ENCODE results near the gene BYSL. TPM values are rescaled to one million over a fixed set of nuclear protein-coding genes. Genes with fewer than 3 reads are reported as not detected.
"Not testable (repeated sequence)": the region's sequence is repeated elsewhere in the genome, so short reads cannot be mapped to it uniquely, and the experiment has no call there.

The BYSL gene
- total RNA-seq, 1 experiment from 2014 or later = 75.5 TPM

- no peak for DNase-seq (ENCODE audit: low spot score)
- in situ Hi-C loops (cut with HindIII; ENCODE audit: low sequenced_read_pairs) = no loop called here
Measured at GRCh38 chr6:41939848-41940758, 18.8 kb downstream of the BYSL start.

GRCh38 chr6:41940759-41941279, 19.5 kb downstream of the BYSL start:
- DNase-seq (ENCODE audit: low spot score) = no peak
- in situ Hi-C loops (cut with HindIII; ENCODE audit: low sequenced_read_pairs) = no loop called here

GRCh38 chr6:41941280-41942066, 20.2 kb downstream of the BYSL start, which contains the start of gene CCND3:
CCND3 (minus strand) TSS chr6:41941808; CDS start chr6:41941649, 159 bp downstream.
- in situ Hi-C loops (cut with HindIII; ENCODE audit: low sequenced_read_pairs) = no loop called here
- DNase-seq (ENCODE audit: low spot score) = peak; percentile 88

DNA sequence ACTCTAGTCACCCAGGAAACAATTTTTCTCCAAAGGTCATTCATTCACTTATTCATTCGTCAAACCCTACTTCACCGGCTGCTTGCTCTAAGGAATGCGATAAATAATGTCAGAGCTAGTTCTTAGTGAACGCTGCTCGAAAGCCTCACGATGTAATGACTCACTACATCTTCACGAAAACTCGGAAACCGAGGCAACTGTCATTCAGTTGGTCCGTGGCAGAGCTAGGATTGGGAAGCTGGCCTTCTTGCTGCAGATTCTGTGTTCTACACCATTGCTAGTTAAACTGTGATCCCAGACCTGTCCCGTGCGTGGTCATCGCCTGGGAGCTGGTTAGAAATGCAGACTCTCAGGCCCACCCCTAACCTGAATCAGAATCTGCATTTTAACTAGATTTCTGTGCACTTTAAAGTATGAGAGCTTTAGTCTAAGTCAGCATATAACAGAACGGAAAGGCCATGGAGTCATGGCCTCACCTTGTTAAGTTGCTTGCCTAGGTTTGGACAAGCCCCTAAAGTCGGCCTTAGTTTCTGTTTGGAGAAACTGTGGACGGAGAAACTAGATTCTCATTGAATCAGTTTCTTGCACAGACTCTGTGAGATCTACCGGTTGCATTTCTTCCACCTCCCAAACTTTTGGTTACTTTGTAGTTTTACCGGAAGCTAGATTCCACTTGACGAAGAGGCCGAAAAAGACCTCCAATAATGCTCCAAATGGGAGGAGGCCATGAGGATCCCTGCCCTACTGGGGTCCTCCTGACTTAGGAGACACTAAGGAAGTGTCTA, 21.0 kb downstream of the BYSL start:
- no peak for DNase-seq (ENCODE audit: low spot score)
- in situ Hi-C loops (cut with HindIII; ENCODE audit: low sequenced_read_pairs) = no loop called here

DNA sequence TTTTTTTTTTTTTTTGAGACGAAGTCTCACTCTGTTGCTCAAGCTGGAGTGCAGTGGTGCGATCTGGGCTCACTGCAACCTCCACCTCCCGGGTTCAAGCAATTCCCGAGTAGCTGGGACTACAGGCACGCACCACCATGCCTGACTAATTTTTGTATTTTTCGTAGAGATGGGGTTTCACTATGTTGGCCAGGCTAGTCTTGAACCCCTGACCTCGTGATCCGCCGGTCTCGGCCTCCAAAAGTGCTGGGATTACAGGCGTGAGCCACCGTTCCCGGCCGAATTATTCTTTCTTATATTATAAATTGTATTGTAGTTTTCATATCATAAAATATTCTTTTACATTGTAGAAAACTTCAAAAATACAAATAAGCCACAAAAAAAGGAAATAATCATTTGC, 21.6 kb downstream of the BYSL start:
- DNase-seq (ENCODE audit: low spot score); in situ Hi-C loops (cut with HindIII; ENCODE audit: low sequenced_read_pairs): not testable (repeated sequence)

DNA sequence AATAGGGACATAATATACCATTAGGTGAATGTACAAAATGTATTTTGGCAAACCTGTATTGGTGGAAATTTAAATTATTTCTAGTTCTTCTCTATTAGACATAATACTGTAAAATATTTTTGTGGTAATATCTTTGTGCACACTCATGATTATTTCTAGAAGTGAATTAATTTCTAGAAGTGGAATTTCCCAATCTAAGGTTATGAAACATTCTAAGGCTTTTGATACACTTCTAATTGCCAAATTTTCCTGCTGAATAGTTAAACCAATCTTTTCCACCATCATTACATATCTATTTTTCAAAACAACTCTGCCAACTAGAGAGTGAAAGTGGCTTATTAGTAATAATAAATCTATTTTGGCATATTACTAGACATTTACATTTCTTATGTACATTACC, 22.2 kb downstream of the BYSL start:
- in situ Hi-C loops (cut with HindIII; ENCODE audit: low sequenced_read_pairs) = no loop called here

GRCh38 chr6:41947581-41948220, 26.4 kb downstream of the BYSL start:
- in situ Hi-C loops (cut with HindIII; ENCODE audit: low sequenced_read_pairs) = no loop called here
- DNase-seq (ENCODE audit: low spot score) = no peak

More for the DNA sequence above, 22.2 kb downstream of the BYSL start:
- DNase-seq (ENCODE audit: low spot score) = no peak

DNA sequence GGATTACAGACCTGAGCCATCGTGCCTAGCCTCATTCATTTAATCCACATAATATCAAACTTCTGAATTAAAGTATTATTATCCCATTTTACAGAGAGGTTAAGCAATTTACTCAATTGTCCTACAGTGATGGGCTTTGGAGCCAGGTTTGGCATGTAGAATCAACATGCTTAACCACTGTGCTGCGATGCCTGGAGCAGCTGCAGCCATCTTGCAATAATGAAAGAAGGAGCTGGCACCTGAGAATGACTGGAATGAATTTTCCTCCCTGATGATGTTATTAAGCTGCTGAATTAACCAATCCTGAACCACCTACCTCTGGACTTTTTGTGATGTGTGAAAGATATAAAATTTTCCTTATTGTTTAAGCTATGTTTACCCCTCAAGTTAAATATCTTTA, 33.4 kb downstream of the BYSL start:
- DNase-seq (ENCODE audit: low spot score) = no peak

DNA sequence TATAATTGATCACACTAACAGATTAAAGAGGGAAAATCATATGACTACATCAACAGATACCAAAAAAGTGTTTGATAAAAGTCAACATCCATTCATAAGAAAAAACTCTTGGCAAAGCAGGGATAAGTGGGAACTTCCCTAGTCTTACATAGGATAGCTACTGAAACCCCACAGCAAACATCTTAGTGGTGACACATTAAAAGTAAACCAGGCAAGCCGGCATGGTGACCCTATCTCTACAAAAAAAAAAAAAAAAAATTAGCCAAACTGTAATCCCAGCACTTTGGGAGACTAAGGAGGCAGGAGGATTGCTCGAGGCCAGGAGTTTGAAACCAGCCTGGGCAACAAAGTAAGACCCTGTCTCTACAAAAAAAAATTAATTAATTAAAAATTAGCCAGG, 34.1 kb downstream of the BYSL start:
- in situ Hi-C loops (cut with HindIII; ENCODE audit: low sequenced_read_pairs) = no loop called here
- DNase-seq (ENCODE audit: low spot score) = no peak

More for the DNA sequence above, 33.4 kb downstream of the BYSL start:
- in situ Hi-C loops (cut with HindIII; ENCODE audit: low sequenced_read_pairs) = no loop called here

- in situ Hi-C loops (cut with HindIII; ENCODE audit: low sequenced_read_pairs) = no loop called here
- DNase-seq (ENCODE audit: low spot score) = no peak
Measured at GRCh38 chr6:41957117-41957516, 35.8 kb downstream of the BYSL start.

DNA sequence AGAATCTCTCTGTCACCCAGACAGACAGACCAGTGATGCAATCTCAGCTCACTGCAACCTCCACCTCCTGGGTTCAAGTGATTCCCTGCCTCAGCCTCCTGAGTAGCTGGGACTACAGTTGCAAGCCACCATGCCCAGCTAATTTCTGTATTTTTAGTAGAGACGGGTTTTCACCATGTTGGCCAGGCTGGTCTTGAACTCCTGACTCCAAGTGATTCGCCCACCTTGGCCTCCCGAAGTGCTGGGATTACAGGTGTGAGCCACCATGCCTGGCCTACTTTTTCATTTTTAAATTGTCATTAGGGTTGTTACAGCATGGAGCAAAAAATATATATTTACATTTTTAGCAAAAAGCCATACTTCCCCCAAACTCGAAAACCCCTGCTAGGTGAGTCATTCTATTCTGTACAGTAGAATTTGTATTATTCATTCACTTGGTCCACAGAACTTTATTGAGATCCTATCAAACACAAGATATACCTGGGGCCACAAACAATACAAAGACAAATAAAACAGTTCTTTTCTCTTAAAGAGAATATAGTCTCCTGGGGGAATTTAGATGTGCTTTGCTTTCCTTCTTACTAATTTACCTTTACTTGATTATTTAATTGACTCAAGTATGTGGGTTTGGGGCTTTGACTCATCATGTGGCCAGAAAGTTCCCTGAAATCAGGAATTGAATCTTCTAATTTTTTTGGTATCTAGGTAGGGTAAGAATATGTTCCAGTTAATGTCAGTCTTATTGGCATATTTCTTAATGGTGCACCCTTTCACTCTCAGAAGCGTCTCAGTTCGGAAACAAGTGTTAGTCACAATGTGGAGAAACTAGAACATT, 36.9 kb downstream of the BYSL start:
- no peak for DNase-seq (ENCODE audit: low spot score)
- in situ Hi-C loops (cut with HindIII; ENCODE audit: low sequenced_read_pairs) = no loop called here

DNA sequence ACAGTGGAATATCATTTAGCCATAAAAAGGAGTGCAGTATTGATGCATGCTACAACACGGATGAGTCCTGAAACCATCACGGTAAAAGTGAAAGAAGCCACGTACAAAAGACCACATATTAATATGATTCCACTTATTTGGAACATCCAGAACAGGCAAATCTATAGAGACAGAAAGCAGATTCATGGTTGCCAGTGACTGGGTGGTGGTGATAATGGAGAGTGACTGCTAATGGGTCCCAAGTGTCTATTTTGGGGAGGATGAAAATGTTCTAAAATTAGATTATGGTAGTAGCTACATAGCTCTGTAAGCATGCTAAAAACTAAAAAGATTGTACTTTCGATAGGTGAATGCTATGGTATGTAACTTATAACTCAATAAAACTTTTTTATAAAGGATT, 38.7 kb downstream of the BYSL start:
- no peak for DNase-seq (ENCODE audit: low spot score)
- in situ Hi-C loops (cut with HindIII; ENCODE audit: low sequenced_read_pairs) = no loop called here

GRCh38 chr6:41963371-41963770, 42.1 kb downstream of the BYSL start:
- DNase-seq (ENCODE audit: low spot score) = no peak
- in situ Hi-C loops (cut with HindIII; ENCODE audit: low sequenced_read_pairs) = no loop called here

DNA sequence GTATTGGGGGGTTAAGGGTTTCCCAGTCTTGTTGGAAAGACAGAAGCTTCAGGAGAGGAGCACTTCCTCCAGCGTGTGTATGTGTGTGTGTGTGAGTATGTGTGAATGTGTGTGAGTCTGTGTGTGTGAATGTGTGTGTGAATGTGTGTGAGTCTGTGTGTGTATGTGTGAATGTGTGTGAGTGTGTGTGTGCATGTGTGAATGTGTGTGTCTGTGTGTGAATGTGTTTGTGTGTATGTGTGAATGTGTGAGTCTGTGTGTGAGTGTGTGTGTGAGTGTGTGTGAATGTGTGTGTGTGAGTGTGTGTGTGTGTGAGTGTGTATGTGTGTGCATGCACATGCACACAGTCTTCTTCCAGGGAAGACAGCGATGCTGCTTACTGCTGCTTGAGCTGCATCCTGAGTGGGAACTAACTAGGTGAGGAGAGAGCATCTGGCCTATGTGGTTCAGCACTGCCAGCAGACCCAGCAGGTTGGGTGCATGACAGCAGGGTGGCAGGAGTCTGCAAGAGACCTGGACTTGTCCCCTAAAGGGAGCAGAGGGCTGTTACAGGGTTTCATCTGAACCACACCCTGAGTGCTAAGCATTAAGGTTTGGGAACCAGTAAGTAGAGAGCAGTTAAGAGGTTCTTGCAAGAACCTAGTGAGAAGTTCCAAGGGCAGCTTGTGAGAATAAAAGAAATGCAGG, 43.0 kb downstream of the BYSL start:
- DNase-seq (ENCODE audit: low spot score) = no peak
- in situ Hi-C loops (cut with HindIII; ENCODE audit: low sequenced_read_pairs) = no loop called here

- DNase-seq (ENCODE audit: low spot score) = no peak
- in situ Hi-C loops (cut with HindIII; ENCODE audit: low sequenced_read_pairs) = no loop called here
Measured at GRCh38 chr6:41965429-41966213, 44.3 kb downstream of the BYSL start.

DNA sequence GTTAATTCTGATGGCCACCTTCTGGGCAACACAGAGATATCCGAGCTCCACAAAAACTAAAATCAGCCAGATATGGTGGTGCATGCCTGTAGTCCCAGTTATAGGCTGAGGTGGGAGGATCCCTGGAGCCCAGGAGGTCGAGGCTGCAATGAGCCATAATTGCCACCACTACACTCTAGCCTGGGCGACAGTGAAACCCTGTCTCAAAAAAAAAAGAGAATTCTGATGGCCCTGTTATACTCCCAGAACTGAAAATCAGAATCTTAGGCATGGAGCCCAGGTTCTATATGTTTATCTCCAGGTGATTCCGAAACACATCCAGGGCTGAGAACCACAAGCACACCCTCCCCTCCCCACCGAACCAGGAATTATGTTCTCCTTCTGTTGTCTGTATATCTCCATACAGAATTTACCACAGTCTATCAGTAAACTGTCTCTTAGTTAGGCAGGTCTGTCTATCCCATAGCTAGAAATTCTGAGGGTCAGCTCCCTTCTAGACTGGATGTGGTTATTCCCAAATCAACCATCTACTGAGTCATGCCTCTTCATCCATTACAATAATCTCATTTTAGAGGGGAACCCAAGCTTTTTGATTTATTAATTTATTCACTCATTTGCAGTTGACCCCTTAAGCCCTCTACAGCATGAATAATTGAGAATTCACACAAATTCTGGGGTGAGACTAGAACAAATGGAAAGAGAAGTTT, 45.1 kb downstream of the BYSL start:
- no peak for DNase-seq (ENCODE audit: low spot score)
- in situ Hi-C loops (cut with HindIII; ENCODE audit: low sequenced_read_pairs) = no loop called here
